Adrenal gland (tissue), 5 donors: Measurements from ENCODE around the gene DIP2C.

Experiments used
- POLR2A ChIP-seq, 2 donors: fragments of 450-650 bp; IDR thresholded peaks; one replicate each; pipeline ENCODE4 v1.6.1; 2017; ENCODE audit warnings: antibody characterized with exemption in 2 of 2, mild to moderate bottlenecking in 2 of 2, moderate library complexity in 1 of 2
- TF ChIP-seq, protein P1 (sequence below), 6 experiments: fragments of 450-650 bp in 4 of 6; fragments of 200-600 bp in 2 of 6; sonication (generic) in 1 of 6; IDR thresholded peaks; 1 replicate in 5 of 6; 2 replicates in 1 of 6; pipeline versions ENCODE4 v1.5.1 to v1.8.0; 2016 to 2021; ENCODE audit warnings: antibody characterized with exemption in 6 of 6, mild to moderate bottlenecking in 2 of 6, moderate library complexity in 1 of 6
- donor health status: DM: no; HTN: no; CAD: no.

DNA sequence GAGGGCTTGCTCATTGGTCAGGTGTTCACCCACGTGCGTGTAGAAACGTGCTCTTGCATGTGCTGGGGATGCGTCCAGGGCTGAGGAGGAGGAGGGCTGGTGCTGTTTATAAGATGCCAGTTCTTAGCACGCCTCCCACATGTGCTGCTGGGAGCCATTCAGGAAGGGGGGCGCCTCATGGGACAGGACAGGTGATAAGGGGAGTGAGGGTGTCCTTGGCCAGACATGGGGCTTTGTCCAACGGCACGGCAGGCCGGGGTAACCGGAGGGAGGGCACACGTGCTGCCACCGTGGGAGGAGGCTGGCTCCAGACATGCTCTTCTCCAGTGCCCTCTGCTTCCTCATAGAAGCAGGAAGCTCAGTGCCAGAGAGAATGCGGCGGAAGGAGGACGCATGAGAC, 404.3 kb downstream of the DIP2C start:
- TF ChIP-seq, protein P1, sequence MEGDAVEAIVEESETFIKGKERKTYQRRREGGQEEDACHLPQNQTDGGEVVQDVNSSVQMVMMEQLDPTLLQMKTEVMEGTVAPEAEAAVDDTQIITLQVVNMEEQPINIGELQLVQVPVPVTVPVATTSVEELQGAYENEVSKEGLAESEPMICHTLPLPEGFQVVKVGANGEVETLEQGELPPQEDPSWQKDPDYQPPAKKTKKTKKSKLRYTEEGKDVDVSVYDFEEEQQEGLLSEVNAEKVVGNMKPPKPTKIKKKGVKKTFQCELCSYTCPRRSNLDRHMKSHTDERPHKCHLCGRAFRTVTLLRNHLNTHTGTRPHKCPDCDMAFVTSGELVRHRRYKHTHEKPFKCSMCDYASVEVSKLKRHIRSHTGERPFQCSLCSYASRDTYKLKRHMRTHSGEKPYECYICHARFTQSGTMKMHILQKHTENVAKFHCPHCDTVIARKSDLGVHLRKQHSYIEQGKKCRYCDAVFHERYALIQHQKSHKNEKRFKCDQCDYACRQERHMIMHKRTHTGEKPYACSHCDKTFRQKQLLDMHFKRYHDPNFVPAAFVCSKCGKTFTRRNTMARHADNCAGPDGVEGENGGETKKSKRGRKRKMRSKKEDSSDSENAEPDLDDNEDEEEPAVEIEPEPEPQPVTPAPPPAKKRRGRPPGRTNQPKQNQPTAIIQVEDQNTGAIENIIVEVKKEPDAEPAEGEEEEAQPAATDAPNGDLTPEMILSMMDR (IDR thresholded peaks at IDR 0.05): no peak
- no peak for TF ChIP-seq POLR2A (IDR thresholded peaks at IDR 0.05)
